Cerebellar nuclear complex (tissue), 1 donor: Measurements from ENCODE around the gene SH3BGRL3.
"Not testable (repeated sequence)": the region's sequence is repeated elsewhere in the genome, so short reads cannot be mapped to it uniquely, and the experiment has no call there.

Experiments used
- DNase-seq, 2 experiments: peaks; one replicate each; lab custom pipeline; 2025; lab: John Stamatoyannopoulos, UW

SH3BGRL3 gene

DNA sequence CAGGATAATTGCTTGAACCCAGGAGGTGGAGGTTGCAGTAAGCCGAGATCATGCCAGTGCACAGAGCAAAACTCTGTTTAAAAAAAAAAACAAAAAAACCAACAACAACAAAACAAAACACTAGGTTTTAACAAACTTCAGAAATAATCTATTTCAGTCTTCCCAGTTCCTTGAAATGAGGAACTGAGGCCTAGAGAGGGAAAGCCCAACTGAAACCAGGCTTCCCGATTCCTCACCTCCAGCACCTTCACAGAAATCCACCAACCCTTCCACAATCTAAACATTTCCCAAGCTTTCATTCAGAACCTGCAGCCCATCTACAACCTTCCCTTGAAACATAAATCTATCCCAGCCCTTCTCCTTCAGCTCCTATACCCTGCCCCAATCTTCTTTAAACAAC lies 37.3 kb downstream of the SH3BGRL3 start:
- DNase-seq: no peak

- no peak for DNase-seq
Observed at GRCh38 chr1:26317612-26318337, 37.9 kb downstream of the SH3BGRL3 start, which contains the start of gene CD52. Gene CD52, plus strand, starts transcription at chr1:26317958. Its CDS starts 60 bp downstream, at chr1:26318018.

DNA sequence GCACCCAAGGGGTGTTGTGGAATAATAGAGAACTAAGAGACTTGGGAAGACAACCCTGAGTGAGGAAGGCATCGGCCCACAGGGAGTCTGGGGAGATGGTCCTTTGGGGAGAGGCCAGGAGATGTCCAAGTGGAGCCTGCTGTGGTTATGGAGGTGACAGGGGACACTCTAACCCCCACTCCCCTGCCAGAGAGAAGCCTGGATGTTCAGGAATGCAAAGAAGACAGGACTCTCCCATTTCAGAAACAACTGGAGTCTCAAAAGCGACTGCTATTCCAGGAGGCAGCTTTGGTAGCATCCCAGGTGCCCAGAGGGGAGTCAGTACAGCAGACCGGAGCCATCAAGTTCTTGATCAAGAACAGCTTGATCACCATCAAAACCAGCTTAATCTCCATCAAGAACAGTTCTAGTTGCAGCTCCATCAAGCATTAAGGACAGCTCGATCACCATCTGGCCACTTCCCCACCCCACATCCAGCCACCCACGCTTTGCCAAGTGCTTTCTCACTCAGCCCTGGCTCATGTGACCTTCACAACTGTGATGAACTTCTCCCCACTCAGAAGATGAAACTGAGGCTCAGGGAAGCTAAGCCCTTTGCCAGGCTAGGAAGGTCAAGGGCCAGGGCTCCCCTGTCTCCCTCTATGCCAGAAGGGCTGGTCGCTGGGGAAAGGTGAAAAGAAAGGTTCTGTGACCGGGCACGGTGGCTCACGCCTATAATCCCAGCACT lies 38.6 kb downstream of the SH3BGRL3 start:
- no peak for DNase-seq

DNA sequence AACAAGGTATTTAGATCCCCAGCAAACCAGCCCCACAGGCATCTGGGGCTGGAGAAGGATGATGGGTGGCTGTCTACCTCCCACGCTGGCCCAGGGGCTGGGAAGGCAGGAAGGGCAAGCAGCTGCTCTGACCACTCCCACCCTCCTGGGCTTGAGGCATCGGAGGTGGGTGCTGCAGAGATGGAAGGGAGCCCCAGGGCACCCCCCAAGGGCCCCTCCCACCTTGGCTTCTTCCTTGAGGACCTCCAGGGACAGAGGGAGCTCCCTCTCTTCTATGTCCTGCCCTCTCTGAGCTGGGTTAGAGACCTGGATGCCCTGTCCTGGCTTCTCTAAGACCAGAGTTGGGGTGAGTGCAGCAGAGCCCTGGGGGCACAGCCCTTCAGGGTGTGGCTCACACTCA lies 41.0 kb downstream of the SH3BGRL3 start:
- DNase-seq: no peak

DNA sequence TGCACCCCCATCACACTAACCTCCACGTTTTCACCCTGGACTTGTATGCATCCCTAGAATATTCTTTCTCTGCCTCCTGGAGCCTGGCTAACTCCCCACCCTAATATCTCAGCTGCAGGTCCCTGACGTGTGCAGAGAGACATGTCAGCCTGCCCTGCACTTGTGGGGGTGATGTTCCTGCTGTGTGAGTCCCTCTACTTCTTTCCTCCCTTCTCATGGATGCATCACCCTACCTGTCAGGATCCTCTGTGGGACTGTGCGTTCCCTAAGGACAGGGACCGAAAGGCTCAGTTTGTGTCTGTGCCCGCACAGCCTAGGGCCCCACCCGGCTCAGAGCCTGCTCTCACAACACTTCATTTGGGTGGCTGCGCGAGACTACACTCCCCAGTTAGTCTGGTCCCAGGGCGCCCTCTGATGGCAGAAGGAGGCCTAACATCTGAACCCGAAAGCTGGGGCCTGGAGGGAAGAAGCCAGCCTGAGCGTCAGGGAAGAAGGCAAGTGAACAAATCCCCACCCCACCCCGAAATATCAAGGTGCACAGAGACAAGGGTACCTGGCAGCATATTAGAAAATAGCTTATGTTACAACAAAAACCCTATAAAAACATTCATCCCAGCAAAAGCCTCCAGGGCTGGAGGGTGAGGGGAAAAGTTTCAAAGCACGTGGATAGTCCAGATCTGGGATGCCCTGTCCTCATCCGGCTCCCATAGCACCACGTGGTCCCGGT lies 41.6 kb downstream of the SH3BGRL3 start:
- DNase-seq: peak in 1 of 2 experiments; percentile 57

DNA sequence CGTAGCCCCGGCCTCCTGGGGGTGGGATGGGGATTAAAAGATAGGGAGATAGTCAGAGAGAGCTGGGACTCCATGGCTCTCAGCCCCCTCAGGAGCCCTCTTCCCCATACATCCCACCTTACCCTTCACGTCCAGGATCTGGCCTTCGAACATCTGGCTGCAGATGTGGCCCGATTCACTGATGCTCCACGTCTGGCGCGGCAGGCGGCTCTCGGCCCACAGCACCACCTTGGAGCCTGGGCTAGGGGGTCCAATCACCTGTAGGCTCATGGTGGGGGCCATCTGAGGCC lies 42.1 kb downstream of the SH3BGRL3 start:
- DNase-seq: no peak

DNA sequence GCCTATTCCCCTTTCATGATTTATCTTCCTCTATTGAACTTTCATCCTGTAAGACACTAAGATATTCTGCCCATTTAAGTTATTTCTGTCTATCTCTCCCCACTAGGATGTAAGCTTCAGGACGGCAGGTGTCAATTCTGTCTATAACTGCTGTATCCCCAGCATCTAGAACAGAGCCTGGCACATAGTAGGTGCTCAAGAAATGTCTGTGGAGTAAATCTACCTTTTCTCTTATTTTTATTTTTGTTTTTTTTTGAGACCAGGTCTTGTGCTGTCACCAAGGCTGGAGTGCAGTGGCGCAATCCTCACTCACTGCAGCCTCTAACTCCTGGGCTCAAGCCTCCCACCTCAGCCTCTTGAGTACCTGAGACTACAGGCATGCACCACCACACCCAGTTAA lies 43.5 kb downstream of the SH3BGRL3 start:
- no peak for DNase-seq

DNA sequence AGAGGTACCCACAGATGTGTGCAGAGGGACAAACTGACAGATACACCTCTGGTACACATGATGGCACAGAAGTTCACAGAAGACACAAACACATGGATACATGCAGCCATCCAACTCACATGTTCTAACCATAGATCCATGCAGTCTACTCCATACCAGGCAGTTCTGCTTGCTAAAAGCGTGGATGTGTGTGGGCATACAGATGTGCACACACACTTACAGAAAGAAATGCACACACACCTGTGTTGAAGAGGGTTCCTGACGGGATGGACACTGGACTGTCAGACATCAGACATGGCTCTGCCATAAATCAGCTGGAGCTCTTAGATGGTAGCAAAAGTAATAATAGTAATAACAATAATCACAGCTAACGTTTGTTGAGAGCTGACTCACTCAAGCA lies 44.7 kb downstream of the SH3BGRL3 start:
- no peak for DNase-seq

DNA sequence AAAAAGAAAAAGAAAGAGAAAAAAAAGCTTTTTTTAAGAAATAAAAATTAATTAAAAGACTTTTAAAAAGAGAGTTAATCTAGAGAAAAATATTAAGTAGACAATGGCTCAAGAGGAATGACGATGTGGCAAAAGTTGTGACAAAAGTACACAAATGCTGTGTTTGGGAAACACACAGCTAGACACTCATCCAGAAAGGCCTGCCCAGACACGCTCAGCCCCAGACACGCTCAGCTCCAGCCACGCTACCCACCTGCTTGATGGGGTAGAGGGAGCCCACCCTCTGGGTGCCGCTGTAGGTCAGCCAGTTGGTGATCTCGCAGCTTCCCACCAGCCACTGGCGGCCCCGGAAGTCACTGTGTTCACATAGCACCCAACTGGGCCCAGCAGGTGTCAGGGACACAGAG lies 48.1 kb downstream of the SH3BGRL3 start:
- DNase-seq: no peak

GRCh38 chr1:26328597-26328996 lies 48.7 kb downstream of the SH3BGRL3 start:
- DNase-seq: no peak

GRCh38 chr1:26329380-26329779 lies 49.5 kb downstream of the SH3BGRL3 start:
- not testable (repeated sequence) for DNase-seq

- DNase-seq: no peak
Observed at GRCh38 chr1:26330276-26330675, 50.4 kb downstream of the SH3BGRL3 start.
